Hematopoietic multipotent progenitor cell treated with erythropoietin and hydrocortisone succinate and interleukin-3 and kit ligand, for 4 days (in vitro differentiated cells): ENCODE measurements around the gene CWF19L2.
A peak's percentile ranks its signal among the peaks of the same experiment; 100 is the strongest.
"Not testable (repeated sequence)": the region's sequence is repeated elsewhere in the genome, so short reads cannot be mapped to it uniquely, and the experiment has no call there.

Source experiments
- DNase-seq: peaks from one replicate; pipeline ENCODE4 v3.0.0-alpha.2; 2015

The CWF19L2 gene

GRCh38 chr11:107457558-107458271 is at the start of gene CWF19L2:
CWF19L2 (minus strand) TSS chr11:107457825; CDS start chr11:107457816, 9 bp downstream.
- DNase-seq: peak; percentile 98

- no peak for DNase-seq
Measured at GRCh38 chr11:107505647-107506225, 48.1 kb upstream of the CWF19L2 start.

DNA sequence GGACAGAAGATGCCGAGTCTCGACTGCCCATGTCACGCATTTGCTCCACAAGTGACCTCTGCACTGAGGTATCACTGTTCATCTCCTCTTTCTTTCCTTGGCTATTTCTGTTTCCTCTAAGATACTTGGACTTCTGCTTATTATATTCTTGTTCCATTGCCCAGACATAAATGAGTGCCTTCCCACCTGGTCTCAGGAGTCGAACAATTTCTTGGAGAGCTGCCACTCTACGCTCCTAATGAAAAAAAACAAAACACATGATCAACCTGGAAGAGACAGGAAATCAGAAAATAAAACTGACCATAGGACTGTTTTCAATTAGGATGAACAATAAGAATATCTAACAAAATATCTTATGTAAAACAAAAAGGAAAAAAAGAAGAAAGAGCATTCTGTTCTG is 47.4 kb upstream of the CWF19L2 start:
- DNase-seq: no peak

GRCh38 chr11:107501713-107502112 is 44.1 kb upstream of the CWF19L2 start:
- no peak for DNase-seq

DNA sequence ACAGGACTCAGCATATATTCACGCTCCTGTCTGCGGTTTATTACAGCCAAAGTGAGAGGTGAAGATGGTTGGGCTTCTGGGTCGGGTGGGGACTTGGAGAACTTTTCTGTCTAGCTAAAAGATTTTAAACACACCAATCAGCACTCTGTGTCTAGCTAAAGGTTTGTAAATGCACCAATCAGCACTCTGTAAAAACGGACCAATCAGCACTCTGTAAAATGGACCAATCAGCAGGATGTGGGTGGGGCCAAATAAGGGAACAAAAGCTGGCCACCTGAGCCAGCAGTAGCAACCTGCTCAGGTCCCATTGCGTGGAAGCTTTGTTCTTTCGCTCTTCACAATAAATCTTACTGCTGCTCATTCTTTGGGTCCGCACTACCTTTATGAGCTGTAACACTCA is 39.7 kb upstream of the CWF19L2 start:
- not testable (repeated sequence) for DNase-seq

DNA sequence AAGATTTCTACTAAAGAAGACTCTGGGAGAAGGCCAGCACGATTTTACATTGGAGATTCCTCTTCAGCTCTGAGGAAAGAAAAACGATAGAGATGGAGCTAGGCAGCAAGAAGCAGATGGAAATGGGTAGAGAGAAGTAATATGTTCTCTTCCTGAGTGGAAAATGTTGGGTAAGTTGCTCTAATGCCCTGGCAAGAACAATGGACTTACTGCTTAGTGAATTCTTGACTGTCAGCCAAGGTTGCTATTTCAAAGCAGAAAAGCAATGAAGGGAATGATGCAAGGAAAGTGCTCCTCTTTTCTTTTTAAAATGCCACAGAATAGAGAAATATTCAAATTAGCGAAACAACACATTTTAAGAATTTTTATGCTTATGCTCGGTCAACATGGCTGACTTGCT is 38.4 kb upstream of the CWF19L2 start:
- DNase-seq: no peak

DNA sequence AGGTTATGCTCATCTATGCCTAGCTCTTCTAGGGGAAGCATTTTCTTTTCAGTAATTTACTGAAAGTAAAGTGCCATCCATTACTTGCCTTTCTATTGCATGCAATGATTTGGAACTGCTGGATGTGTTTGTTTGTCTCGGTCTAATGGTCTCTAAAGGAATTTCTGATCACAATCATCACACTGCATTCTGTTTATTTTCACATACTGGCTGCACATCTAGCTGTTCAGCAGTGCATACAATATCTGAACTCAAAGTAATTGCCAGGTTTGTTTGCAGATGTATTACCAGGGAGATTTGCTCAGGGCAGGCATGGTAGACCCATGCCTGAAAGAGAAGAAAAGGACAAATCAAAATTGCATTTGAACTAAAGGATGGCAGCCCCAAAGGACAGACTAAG is 36.4 kb upstream of the CWF19L2 start:
- DNase-seq: no peak

DNA sequence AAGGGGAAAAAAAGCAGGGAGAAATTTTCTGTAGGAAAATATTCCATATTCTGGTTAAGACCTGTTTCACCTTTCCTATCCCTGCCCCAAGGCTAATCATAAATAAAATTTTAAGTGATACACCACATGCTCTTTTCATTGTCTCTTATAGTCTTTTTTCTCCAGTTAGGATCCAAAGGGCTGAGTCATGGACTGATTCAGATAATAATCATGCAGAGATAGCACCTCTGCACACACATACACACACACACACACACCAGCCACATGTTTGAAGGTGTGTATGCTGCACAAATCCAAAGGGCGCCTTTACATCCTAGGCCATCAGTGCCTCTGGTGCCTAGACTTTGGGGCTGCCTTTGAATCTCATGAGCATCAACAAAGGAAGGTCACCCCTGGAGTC is 35.5 kb upstream of the CWF19L2 start:
- no peak for DNase-seq

DNA sequence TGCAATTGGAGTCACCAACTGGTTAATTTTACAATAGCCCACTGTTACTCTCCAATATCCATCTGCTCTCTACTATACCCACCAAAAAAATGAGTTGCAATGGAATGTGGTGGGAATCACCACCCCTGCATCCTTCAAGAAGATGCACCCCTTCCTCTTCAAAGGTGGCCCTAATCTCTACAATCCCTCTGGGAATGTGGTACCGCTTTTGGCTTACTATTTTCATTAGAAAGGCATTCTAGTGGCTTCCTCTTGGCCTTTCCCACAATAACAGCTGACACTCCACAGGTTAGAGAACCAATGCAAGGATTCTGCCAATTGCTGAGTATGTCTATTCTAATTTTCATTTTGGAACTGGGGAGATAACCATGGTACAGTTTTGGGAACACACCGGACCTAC is 33.2 kb upstream of the CWF19L2 start:
- no peak for DNase-seq

- no peak for DNase-seq
Measured at GRCh38 chr11:107482234-107482633, 24.6 kb upstream of the CWF19L2 start.

- no peak for DNase-seq
Measured at GRCh38 chr11:107478922-107479321, 21.3 kb upstream of the CWF19L2 start.

DNA sequence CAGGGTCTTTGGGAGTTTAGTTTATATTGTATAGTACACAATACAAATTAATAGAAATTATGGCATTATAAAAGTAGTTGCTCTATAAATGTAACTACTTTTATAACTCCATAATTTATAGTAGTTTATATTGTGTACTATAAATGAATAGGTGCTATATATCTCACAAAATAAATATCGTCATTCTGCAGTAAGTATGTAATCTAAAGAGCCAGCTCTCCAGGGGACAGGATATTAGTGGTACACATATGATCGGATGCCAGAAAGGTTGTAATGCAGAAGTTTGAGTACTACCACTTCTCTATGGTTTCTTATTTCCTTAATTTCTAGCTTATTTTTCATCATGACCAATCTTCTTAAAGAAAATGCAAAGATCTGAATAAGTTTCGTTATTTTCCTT is 20.2 kb upstream of the CWF19L2 start:
- no peak for DNase-seq

DNA sequence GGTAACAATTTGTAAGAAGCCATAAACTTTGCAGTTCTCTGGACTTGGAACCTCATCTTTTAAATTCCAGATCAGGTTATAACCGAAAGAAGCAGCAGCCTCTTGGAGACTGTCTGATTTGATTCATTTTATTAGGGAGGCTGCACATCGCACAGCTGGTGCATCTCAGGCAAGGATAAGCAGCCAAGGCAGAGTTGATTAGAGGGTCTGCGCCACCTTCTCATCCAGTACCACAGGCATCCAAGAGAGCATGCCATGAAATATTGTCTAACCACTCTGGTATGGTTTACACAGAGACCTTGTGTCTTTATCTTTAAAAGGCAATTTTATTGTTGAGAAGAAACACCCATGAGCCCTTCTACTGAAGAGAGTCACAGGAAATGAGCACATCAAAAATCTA is 16.2 kb upstream of the CWF19L2 start:
- no peak for DNase-seq

- DNase-seq: no peak
Measured at GRCh38 chr11:107472966-107473365, 15.3 kb upstream of the CWF19L2 start.

GRCh38 chr11:107468596-107468995 is 11.0 kb upstream of the CWF19L2 start:
- peak; percentile 67 for DNase-seq

- no peak for DNase-seq
Measured at GRCh38 chr11:107467696-107468095, 10.1 kb upstream of the CWF19L2 start.

DNA sequence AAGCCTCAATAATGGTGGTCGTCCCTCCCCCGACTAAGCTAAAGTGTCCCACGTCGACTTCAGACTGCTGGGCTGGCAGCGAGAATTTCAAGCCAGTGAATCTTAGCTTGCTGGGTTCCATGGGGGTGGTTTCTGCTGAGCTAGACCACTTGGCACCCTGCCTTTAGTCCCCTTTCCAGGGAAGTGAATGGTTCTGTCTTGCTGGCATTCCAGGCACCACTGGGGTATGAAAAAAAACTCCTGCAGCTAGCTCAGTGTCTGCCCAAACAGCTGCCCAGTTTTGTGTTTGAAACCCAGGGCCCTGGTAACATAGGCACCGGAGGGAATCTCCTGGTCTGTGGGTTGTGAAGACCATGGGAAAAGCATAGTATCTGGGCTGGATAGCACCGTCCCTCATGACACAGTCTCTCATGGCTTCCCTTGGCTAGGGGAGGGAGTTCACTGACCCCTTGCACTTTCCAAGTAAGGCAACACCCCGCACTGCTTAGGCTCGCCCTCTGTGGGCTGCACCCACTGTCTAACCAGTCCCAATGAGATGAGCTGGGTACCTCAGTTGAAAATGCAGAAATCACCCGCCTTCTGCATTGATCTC is 8.7 kb upstream of the CWF19L2 start:
- not testable (repeated sequence) for DNase-seq

GRCh38 chr11:107457205-107457557 is 444 bp downstream of the CWF19L2 start:
- peak; percentile 49 for DNase-seq

DNA sequence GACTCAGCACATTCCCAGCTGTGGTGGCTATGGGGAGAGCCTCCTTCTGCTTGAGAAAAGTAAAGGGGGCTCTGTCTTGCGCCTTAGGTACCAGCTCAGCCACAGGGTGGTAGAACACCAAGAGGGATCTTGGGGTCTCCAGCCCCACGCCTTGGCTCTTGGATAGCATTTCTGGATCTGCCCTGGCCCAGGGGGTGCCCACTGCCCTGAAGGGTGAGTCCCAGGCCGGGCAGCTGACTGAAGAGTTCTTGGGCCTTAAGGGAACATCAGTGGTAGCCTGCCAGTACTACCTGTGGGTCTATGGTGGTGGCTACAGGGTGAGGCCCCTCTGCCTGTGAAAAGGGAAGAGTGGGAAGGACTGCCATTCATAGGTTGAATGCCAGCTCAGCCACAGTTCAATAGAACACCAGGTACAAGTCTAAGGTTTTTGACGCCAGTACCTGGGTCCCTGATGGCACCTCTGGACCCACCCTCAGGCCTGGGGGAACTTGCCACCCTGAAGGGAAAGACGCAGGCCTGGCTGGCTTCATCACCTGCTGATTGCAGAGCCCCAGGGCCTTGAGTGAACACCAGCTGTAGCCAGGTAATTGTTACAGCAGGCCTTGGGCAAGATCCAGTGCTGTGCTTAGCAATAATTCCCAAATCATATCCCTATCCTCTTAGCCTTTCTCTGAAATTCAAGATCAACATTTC is 3.9 kb downstream of the CWF19L2 start:
- DNase-seq: no peak

GRCh38 chr11:107446822-107447431 is 10.7 kb downstream of the CWF19L2 start:
- no peak for DNase-seq

DNA sequence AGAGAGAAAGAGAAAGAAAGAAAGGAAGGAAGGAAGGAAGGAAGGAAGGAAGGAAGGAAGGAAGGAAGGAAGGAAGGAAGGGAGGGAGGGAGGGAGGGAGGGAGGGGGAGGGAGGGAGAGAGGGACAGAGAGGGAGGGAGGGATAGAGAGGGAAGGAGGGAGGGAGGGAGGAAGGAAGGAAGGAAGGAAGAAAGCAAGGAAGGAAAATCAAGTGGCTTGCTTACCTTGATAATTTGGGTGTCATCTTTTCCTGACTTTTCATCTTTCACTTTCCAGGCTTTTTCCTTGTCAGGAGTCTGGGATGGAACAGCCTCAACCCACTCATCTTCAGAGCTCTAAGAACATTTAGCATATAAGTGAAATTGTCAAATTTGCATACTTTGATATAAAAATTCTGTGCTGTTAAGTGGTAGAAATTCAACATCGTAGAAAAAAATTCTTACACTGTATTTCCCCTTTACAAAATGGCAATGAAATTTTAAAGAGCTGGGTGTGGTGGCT is 14.9 kb downstream of the CWF19L2 start:
- no peak for DNase-seq

- no peak for DNase-seq
Measured at GRCh38 chr11:107439586-107440167, 17.9 kb downstream of the CWF19L2 start.

GRCh38 chr11:107438148-107438547 is 19.5 kb downstream of the CWF19L2 start:
- no peak for DNase-seq
